Activated CD4-positive, CD25-positive, alpha-beta regulatory T cell treated with anti-CD3 and anti-CD28 coated beads, Interleukin-2, amount 50 U/mL, for 72 hours (primary cell): ENCODE results near the gene RCOR2.

Source experiments
- DNase-seq: peaks from one replicate; pipeline ENCODE4 v3.0.0; 2021

Gene RCOR2

DNA sequence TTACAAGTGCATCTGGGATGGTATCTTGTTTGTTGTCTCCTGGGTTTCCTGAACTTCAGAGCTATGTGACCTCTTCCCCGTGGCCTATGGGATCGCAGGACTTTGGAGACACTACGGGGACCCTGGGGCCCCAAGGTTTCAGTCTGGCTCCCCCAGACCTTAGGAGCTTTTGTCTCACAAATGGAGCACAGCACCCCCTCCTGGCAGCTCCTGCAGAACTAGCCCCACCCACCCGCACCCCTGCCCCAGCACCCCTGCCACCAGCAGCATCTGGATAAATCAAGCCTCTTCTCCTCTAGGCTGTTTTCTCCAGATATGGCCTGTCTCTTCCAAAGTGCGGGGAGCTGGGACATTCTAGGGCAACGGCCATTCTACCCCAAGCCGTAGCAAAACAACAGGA lies 10.4 kb downstream of the RCOR2 start:
- no peak for DNase-seq

DNA sequence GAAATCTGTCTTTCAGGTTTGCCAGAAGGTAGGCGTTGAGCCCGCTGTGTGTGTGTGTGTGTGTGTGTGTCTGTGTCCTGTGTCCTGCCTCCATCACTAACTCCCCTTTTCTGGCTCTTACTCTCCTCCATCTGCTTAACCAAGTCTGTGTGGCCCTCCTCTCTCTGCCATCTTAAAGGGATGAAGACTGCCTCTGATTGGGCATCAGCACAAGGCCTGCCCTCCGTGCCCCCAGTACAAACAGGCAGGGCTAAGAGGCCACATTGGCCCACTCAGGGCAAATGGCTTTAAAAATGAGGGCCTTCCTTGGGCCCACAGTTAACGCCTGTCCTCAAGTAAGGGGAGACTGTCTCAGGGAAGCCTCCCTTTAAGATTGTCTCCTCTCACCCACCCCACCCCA lies 10.9 kb downstream of the RCOR2 start:
- DNase-seq: no peak

DNA sequence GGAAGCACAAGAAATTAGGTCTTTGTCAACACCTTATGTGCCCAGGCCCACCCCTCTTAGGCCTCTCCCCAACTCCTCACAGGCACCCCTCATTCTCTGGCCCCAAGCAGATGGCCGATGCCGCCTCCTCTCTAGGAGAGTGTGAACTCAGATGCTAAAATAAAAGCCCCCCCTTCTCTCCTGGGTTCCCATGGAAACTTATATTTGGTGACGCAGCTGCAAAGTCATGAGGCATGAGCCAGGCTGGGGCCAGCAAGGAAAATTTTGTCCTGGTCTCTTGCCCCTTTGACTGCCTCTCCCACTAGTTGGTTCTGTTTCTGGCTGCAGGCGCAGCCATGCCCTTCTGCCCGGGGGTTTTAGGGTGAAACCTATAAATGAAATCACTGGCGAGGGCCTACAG lies 11.8 kb downstream of the RCOR2 start:
- DNase-seq: no peak

DNA sequence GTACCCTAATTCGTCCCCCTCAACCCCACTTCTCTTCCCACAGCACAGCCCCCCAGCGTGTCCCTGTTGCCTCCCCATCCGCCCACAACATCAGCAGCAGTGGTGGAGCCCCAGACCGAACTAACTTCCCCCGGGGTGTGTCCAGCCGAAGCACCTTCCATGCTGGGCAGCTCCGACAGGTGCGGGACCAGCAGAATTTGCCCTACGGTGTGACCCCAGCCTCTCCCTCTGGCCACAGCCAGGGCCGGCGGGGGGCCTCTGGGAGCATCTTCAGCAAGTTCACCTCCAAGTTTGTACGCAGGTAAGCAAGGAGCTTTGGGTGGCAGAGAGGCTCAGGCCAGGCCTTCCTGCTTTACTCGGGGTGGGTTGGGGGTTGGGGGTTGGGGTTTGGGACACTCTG lies 12.2 kb downstream of the RCOR2 start:
- no peak for DNase-seq

DNA sequence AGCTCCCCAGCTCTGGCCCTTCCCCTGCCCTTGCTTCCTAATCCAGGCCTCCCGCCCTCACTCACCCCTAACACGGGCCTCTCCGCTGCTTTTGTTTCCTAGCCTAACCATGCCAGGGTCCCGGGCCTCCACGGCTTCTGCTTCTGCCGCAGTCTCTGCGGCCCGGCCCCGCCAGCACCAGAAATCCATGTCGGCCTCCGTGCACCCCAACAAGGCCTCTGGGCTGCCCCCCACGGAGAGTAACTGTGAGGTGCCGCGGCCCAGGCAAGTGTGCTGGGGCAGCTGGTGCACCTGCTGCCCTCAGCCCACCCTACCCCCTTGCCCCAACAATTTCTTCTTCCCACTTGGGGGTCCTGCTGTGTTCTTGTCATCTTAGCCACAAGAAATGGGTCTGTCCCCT lies 13.1 kb downstream of the RCOR2 start:
- no peak for DNase-seq

DNA sequence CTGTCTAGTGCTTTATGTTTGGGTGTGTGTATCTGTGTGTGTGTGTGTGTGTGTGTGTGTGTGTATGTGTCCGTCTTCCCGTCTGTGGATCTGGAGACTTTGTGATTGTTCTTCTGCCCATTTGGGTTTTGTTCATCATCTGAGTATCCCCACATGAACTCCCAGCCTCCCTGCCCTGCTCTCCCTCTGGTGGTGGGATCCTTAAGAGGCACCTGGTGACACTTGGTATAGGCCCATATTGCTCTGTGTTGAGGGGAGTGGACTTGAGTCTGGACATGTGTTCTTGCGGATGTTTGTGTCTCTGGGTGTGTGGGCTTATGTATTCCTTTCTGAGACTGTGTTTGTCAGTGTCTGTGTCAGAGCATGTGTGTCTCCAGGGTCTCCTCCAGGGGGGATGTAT lies 15.3 kb downstream of the RCOR2 start:
- no peak for DNase-seq

DNA sequence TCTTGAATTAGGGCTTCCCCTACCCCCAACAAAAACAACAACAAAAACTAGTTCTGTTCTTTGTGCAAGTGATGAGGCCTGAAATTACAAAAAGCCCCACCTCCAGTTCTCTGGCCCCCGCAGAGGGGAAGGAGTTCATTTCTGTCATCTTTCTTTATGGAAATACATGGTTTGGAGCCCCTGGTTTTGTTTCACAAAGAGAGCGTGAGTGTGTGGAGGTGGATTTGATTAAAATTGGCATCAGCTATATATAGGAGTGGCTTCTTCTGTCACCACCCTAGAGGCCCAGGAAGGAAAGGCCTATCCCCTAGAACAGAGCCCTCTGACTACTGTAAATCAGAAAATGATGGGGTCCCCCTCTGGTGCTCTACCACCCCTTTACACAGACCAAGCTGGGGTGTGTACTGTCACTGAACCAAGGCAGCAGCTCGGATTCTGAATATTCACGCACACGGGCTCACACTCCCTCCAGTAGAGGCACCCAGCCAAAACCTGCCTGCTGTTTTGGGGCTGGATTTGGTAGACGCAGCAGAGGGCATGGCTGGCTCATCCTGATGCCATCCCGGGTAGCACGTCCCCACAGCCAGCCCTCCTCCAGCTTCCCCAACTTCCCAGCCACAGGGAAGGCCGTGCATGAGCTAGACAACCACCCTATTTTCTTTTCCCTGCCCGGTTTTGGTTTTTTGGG lies 19.4 kb downstream of the RCOR2 start:
- DNase-seq: no peak

DNA sequence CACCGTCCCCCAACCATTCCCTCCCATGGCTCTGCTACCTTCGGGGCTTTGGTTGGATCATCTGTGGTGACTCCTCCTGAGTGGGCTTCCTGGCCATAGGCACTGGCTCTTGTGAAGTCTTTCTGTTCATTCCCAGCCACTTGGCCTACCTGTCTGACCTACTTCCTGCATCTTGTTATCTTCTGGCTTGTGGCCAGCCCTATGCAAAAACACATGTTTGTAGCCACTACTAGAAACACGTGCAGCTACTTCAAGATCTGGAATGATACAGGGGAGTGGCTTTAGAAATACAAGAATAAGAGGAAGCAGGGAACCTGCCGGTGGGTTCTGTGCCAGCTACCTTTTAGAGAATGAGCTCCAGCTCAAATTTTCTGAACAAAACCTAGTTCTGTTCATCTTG lies 20.9 kb downstream of the RCOR2 start:
- DNase-seq: no peak

DNA sequence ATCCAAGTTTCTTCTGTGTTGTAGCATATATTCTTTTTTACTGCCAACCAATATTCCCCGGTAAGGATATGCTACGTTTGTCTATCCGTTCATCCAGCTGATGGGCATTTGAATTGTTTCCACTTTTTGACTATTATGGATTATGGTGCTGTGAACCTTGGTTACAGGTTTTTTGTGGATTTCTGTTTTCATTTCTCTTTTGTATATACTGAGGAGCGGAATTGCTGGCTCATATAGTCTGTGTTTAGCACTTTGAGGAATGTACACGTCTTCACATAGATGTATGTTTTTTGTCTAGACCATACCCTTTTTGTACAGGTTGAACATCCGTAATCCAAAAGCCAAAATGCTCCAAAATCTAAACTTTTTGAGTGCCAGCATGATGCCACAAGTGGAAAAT lies 23.6 kb downstream of the RCOR2 start:
- DNase-seq: no peak

DNA sequence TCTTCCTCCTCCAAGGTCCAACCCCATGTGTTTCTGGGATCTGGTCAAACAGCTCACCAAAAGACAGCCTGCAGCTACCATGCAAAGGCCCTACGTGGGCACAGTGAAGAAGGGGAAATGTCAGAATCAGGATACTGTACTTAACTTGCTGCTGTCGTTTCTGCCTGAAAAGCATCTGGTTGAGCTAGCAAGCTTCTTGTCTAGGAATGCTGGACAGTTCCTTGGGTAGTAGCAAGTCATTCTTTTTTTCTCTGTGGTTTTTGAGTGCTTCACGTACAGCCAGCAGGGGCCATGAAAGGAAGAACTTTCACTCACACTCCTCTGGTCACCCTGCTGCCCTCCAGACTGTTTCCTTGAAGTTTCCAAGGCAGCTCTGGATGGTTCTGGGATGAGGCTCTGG lies 24.7 kb downstream of the RCOR2 start:
- no peak for DNase-seq

DNA sequence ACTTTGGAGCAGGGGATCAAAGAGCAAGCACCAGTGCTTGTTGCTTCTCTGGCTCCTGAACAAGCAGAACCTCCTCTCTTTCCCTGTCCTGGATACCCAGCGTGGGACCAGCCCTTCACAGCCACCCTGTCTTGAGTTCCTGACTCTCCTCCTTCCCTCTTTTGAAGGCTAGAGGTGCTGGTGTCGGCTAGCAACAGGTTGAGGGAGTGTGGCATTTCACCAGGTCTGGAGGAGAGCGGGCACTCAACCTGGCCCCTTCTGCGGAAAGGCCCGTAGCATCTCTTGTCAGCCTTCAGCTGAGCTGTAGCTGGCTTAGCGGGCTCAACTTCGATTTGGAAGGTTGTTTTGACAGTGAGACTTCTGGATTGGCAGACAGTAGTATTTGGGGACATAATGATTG lies 26.6 kb downstream of the RCOR2 start:
- no peak for DNase-seq

DNA sequence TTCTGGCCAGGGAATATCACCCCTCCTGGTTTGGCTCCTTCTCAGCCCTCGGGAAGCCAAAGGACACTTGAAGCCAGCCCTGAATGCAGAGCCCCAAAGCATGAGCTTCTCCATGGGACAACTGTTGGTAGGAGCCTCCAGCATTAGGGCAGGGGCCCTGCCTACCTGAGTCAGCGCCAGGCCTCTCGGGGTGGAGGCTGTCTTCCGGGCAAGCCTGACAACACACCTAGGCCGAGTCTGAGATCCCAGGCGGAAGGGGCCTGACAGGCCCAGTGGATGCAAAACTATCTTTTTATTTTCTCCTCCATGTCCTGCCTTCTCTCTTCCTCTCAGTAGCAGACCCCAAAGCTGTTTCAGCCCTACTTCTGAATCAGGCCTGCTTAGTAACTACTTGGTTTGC lies 27.6 kb downstream of the RCOR2 start:
- no peak for DNase-seq

DNA sequence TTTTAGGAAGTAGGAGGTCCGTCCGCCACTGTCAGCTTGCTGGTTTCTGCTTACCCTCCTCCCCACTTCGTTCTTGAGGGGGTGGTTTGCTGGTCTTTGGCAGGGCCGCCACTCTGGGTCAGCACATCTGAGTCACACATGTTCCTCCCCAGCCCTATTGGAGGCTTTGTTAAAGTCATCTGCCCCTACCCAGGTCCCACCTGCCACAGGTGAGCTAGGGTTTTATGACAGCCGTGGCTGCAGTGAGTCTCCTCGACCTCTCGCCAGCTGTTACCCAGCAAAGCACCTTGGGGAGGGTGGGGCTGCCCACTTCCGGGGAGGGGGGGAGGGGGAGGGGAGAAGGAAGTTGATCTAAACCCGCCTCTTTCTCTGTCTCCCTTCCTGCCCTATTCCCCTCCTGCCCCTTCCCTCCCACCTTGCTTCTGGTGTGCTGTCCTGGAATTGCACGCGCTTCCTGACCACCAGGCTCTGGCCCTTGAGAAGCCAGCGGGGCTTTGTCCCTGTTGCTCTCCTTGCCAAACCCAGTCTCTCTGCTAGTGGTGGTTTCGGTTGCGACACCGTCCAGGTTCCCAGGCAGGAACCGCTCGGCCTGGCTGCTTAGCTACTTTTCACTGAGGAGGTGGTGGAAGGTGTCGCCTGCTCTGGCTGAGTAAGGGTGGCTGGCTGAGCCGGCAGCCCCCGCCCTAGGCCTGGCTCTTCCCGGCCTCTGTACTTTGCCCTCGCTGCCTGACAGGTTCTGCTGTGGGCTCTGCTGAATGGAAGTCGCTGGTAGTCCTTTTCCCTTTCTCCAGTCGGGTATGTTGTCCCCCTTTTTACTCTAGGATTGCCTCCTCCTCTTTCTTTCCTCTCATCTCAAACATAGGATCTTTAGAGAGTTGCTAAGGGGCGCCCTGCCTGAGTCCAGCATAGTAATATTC lies 28.5 kb downstream of the RCOR2 start:
- DNase-seq: peak; percentile 58

DNA sequence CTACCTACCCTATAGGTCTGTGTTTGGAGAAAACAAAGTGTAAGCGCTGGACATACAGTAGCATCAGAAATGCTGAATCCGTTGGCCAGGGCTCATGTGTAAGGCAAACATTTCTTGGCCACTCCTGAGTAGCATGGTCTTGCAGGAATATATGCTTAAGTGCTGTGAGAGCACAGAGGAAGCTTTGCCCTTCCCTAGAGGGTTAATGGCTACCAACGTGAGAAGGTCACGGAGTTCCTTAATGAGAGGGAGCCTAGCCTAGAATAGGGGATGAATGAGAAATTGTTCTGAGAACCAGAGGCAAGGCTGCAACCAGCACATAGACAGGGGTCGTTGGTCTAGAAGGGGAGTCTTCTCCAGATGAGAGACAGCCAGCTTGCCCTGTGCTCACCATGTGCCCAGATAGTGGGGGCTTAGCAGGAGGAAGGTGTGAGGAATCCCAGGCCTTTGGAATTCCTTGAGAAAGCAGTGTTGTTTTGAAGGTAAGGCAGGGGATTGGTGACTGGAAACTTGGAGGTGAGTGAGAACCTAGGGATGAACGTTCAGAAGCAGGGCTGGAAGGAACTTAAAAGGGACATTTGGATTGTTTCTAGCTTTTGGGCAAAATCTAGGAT lies 29.5 kb downstream of the RCOR2 start:
- no peak for DNase-seq

DNA sequence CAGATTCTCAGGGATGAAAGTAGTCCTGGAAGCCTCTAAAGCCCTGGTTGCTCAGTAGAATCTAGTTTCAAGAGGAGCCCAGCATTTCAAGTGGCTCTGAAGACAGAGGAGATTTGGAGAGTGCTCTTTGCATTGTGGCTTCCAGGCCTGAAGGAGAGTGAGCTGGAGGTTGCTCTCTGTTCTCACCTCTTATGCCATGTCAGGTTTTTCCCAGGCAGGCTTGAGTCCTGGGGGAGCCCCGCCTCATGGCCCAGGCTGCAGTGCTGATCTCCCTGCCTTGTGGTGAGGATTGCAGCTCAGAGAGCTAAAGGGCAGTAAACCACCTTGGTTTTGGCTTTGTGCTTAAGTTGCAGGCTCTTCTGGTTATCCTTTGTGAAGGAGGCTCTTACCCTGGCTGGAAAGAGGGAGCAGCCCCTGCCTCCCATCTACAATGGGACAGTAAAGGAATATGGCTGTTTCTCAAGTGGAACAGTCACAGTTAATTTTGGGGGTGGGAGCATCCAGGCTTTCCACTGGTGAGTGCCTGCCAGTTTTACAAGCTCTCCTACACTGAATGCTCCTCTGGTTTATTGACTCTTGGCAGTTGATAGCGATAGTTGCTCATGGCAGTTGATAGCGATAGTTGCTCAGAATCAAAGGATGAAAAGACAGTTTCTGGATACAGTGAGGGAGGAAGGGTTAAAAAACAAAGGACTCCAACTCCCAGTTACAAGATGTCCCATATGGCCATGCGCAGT lies 32.6 kb downstream of the RCOR2 start:
- no peak for DNase-seq

DNA sequence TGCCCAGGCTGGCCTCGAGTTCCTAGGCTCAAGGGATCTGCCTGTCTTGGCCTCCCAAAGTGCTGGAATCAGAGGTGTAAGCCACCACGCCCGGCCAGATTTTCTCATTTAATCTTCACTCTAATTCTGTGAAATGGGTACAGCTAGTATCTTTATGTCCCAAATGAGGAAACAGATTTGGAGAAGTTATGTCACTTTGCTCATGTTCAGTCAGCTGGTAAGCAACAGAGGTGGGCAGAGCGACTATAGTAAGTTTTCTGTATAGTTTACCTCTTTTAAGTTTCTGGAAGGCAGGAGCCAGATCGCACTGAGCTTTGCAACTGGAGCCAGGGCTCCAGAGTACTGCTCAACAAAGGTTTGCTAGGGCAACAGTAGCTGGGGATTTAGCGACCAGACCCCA lies 33.2 kb downstream of the RCOR2 start:
- no peak for DNase-seq

DNA sequence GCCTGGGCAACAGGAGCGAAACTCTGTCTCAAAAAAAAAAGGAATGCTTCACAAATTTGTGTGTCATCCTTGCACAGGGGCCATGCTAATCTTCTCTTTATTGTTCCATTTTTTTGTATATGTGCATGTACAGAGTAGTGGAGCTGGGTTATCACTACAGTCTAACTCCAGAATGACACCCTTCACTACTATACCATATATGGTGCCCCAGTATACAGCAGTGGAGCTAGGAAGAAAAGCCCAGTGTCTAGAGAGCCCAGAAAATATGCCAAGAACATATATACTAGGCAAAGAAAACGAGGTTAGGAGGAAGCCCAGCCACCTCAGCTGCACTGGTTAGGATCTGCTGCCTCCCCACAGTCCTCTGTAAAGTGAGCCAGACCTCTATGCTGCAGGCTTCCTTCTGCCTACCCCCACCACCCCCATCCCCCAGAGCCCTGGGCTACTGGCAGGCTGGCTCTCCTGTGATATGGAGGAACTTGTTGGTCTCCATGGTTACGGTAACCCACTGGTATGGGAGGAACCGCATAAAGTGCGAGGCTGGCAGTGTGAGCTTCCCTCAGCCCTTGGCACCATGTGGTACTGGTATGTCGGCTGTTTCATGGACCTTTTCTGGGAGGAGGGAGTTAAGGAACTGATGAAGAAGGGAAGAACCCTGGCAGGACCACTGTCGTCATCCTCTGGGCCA lies 34.3 kb downstream of the RCOR2 start:
- no peak for DNase-seq

DNA sequence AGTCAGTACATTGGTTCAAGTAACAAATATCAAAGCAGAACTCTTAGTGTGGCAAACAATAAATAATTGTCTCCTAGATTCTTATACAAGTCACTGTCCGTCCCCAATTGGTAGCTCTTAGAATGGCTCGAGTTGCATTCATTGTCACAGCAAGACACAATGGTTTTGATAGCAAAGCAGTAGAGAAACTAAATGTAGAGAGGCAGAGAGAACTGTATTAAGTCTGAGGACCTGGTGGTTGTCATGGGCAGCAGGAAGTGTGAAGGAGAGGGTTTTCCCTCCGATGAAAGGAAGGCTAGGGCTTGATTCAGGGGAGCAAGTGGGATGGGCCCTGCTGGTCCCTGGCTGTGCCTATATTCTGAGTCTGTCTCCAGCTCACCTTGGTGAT lies 36.6 kb downstream of the RCOR2 start:
- DNase-seq: no peak

DNA sequence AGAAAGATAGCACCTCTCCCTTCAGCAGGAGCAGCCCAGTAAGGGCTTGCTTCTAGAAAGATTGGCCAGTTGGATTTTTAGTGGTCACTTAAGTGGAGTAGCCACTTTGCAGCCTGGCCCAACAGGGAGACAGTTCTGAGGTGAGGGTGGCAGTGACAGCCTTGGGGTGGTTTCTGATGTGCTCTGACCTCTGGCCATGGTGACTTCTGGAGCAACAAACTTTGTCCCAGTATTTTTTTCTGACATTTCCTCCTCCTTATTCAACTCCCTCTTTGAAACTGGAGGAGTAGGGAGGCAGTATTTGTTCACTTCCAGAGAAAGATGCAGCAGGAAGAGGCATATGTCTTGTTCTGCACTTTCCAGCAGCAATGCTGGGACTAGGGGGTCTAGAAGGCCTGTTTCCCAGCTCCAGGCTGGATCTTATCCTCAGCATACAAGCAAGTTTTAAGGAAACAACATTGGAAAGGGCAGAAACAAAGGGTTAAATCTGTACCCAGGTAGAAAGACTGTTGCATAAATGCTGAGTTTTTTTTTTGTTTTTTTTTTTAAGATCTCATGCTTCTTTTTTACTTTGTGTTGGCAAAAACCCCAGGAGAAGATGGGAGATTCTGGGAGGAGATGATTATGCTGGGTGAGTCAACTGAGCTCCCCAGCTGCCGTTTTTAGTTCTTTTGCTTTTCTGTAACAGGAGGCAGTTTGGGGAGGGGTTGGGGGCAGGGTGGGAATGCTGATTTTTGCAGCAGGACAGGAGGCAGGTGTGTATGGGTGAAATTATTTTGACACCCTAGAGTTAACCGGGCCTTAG lies 37.2 kb downstream of the RCOR2 start:
- no peak for DNase-seq

DNA sequence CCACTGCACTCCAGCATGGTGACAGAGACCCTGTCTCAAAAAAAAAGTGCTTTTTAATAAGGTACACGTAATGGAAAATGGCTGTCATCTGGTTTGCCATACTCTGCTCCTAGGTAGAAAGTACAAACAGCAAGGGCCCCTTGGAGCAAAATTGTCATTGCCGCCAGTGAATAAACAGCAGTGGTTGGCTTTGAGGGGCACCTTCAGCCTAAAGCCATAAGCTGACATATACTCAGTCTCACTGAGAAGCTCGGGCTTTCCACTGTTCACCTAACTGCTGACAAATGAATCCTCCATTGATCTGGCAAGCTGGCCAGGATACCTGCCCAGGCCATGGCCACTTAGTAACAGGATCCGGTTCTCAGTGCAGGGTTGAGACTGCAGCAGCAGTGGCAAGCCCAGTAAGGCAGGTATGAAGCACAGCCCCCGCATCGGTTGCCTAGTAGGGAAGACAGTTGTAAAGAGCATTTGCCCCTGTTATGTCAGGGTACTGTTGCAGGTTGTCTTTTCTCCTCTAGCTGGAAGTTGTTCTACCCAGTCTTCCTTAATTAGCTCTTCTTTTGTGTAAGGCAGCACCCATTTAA lies 39.2 kb downstream of the RCOR2 start:
- no peak for DNase-seq

DNA sequence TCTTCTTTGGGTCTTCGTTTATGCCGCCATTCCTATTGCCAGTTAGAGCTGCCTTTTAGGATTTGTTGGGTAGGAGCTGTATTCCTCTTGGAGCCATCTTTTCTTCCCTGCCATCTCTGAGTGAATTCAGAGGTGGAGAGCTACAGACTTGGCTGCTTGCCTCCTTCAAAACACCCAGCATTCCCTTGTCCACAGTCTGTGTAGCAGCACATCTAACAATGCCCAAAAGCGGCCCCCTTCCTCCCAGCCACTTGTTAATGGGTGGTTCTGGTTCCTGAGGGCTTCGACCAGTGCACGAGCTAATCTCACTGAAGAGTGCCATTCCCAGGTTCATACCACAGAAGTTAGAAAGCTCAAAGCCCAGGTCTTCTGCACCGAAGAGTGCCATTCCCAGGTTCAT lies 40.3 kb downstream of the RCOR2 start:
- no peak for DNase-seq
